Cardiac fibroblast (primary cell): ENCODE results near the gene METRN.

Experiments
- DNase-seq, 2 donors: peaks; one replicate each; pipeline versions ENCODE4 v3.0.0 to v3.0.0-alpha.2; 2010; ENCODE audit warnings: low read depth in 2 of 2
- H3K4me3 ChIP-seq, 2 donors: replicated peaks in 1 of 2; 1 replicate in 1 of 2; 2 replicates in 1 of 2; pipeline ENCODE4 v1.5.1; 2011; ENCODE audit warnings: low read depth in 2 of 2, low read length in 2 of 2, mild to moderate bottlenecking in 2 of 2, moderate library complexity in 1 of 2
- TF ChIP-seq, protein P1 (sequence below): IDR thresholded peaks from one replicate; pipeline ENCODE4 v1.5.1; 2011; ENCODE audit warnings: low read depth, mild to moderate bottlenecking, low read length, inconsistent platforms

The METRN gene

DNA sequence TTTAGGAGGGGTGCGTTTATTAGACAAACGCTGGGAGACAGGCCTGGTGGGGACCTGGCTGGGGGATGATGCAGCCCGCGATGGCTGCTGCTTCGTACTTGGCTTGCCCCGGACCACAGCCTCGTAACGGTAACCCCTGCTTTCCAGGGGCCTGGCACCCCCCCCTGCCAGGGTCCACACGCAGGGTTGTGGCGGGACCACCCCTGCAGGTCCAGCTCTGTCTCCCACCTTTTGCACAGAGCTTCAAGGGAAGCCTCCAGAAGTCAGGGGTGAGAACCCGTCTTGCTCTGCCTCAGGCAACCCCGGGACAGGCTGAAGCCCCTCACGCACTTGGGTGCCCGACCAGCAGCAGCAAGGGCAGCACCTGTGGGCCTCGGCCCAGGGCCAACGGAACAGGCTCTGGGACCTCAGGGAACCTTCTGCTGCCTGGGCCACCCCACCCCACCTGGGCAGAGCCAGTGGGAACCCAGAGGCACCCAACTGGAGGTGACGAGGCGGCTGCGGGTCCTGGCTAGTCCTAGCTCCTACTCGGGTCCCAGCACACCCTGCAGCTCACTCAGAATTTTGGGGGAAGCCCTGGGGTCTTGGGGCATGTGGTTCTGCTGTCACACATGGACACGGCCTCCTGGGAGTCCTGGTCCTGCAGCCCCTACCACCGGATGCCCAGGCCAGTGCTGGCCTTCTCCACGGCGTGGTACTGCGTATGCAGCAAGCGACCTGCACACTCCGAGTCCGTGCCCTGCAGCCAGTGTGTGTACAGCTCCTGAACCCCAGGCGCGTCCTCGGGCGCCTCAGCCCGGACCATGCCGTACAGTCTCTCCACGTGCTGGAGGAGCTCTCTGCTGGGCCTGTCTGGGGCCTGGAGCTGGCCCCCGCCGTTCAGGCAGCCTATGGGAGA, 15.1 kb downstream of the METRN start:
- TF ChIP-seq, protein P1, sequence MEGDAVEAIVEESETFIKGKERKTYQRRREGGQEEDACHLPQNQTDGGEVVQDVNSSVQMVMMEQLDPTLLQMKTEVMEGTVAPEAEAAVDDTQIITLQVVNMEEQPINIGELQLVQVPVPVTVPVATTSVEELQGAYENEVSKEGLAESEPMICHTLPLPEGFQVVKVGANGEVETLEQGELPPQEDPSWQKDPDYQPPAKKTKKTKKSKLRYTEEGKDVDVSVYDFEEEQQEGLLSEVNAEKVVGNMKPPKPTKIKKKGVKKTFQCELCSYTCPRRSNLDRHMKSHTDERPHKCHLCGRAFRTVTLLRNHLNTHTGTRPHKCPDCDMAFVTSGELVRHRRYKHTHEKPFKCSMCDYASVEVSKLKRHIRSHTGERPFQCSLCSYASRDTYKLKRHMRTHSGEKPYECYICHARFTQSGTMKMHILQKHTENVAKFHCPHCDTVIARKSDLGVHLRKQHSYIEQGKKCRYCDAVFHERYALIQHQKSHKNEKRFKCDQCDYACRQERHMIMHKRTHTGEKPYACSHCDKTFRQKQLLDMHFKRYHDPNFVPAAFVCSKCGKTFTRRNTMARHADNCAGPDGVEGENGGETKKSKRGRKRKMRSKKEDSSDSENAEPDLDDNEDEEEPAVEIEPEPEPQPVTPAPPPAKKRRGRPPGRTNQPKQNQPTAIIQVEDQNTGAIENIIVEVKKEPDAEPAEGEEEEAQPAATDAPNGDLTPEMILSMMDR = no peak
- DNase-seq = no peak
- no peak overlapping the region for H3K4me3 ChIP-seq

DNA sequence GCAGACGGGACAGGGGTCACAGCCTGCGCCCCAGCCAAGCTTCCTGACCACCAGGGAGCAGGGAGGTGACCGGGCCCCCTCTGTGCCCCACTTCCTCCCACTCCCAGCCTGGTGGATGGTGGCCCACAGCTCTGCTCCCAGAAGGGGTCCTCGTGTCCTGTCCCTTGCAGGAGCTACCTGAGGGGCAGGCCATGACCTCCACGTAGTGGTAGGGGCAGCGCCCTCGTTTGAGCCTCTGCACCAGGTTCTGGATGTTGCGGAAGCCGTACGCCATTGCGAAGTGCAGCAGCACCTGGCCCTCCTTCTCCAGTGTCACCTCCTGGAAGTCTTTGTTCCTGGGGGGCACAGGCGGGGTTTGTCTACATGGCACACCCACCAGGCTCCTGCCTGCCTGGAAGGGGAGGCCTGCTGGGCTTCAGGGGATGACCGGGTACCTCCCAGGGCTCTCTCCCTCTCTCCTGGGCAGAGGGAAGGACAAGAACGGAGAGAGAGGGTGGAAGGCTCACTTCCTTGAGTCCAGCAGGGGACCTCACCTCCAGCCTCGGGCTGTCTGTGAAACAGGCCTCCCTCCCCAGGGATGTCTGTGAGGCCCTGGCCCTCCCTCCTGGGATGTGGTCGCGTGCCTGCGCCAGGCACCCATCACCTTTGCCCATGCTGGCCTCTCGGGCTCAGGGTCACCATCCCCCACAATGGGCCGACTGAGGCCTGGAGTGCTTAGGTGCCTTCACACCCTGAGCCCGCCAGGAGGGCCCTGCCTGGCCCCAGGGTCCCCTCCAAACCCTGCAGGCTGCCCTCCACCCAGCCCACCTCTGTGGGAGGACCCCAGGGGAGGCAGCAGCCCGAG, 16.0 kb downstream of the METRN start:
- no peak for DNase-seq
- H3K4me3 ChIP-seq = no peak overlapping the region
- TF ChIP-seq, protein P1 = no peak

DNA sequence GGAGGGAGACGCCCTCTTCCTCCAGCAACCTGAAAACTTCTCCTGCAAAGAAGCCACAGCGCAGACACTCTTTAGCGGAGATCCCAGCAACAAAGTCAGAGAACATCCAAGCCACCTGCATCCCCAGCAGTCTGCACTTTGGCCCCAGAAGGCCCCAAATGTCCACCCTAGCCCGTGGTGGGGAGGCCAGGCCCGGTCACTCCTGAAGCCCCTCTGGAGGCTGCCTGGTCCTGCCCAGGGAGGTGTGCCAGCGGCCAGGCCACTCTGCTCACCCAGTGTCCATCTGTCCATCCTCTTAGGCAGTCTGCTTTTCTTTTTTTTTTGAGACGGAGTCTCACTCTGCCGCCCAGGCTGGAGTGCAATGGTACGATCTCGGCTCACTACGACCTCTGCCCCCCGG, 17.4 kb downstream of the METRN start:
- no peak for DNase-seq
- TF ChIP-seq, protein P1 = no peak
- H3K4me3 ChIP-seq = no peak overlapping the region

DNA sequence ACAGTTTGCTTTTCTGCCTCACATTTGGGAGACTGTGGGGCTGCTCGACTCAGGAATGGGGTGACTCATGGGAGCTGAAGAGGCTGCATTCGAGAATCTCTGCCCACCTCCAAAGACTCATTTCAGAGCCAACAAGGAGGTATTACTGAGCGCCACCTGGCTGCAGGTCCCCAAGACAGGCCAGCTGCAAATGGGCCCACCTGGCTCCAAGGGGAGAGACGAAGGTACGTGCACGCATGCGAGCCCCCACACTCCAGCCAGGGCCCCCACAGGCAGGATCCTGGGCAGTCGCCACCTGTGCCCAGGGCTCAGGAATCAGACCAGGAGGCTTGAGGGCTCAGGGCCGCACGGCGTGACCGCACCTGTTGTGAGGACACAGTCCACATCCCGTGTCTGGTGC, 18.0 kb downstream of the METRN start:
- TF ChIP-seq, protein P1 = no peak
- no peak for DNase-seq
- H3K4me3 ChIP-seq = no peak overlapping the region

DNA sequence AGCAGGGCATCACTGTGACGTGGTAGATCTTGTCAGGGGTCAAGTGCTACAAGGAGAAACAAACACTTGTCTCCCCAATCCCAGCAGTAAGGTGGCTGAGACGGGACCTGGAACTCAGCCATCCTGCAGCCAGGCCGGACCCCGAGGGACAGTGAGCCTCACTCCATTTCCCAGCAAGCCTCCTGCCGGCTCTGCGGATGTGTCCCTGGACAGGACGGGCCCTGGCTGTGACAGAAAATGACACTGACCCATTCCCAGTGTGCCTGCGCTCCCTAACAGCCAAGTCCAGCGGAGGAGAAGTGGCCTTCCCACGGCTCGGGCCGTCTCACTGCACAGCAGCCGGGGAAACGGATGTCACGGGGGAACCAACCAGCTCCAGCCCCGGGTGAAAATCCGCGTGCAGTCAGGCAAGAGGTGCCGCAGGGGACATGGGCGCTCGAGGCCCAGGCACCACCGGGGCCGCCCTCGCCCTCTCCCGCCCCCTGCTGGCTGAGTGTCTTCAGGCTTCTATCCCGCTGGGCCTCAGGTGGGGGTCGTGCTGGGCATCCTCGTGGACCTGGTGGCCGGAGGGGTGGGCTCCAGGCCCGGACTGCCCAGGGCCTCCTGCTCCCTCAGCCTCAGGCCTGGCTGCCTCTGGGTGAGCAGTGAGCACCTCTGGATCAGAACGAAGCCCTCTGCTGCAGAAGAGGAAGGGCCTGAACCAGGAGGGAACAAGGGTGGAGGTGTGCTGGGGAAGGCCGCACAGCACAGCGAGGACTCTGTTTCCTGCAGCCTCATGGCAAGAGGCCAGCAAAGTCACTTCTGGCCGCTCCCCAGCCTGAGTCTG, 18.7 kb downstream of the METRN start:
- TF ChIP-seq, protein P1 = peak; percentile 53
- no peak for DNase-seq
- H3K4me3 ChIP-seq = no peak overlapping the region

DNA sequence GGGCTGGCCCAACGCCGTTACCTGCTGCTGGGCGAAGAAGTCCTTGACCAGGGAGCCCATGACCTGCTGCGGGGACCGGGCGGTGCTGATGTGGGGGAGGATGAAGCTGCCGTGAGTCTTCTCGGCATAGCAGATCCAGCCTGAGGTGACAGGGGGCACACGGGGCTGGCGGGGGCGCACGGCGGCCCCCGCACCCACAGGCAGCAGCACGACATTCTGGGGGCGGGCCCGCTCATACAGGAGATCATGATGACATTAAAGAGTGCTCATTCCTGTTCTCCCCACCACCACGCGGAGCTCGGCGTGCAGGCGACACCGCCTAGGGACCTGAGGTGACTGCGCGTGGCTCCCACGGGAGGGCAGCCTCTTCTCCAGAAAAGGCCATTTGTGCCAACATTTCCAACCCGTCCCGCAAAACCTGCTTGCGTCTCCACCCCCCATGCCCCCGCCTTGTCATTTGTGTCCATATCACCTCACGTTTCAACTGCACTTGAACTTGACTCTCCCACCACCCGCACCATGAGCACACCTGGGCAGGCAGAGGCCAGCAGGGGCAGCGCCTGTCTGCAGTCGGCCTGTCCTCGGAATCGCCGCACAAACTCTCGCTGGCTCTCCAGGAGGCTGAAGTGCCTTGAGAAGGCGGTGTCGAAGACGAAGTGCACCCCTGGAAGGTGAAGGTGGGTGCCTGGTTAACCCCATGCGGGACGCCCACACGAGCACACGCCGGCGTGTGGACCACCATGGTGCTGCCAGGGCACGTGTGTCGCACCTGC, 19.5 kb downstream of the METRN start:
- TF ChIP-seq, protein P1 = no peak
- H3K4me3 ChIP-seq = no peak overlapping the region
- no peak for DNase-seq
